HEK293 (cell line): ENCODE results near the gene ST3GAL2.

Experiments
- CTCF ChIA-PET: fragments of 350-600 bp; formaldehyde crosslinking; extraction: SDS; loops from one replicate; lab custom pipeline; 2021; ENCODE audit warnings: antibody characterized with exemption; lab: Yijun Ruan, JAX
- POLR2A ChIA-PET: fragments of 300-600 bp; formaldehyde crosslinking; extraction: SDS; loops from one replicate; lab custom pipeline; 2020; ENCODE audit warnings: antibody characterized with exemption, inconsistent platforms; lab: Yijun Ruan, JAX
- H3K27ac ChIP-seq: fragments of 200-500 bp; sonication (Bioruptor generic); 2 replicates; pipeline ENCODE4 v1.5.1; 2014; ENCODE audit warnings: low read depth, low read length, control low read depth, inconsistent platforms; ENCODE audit errors: extremely low read depth
- H3K36me3 ChIP-seq, 2 experiments: fragments of 200-500 bp in 1 of 2; sonication (Bioruptor generic) in 1 of 2; 1 replicate in 1 of 2; 2 replicates in 1 of 2; pipeline ENCODE4 v1.5.1; 2014 to 2017; ENCODE audit warnings: inconsistent platforms in 2 of 2, low read length in 2 of 2; ENCODE audit not compliant: control insufficient read depth in 2 of 2, insufficient read depth in 1 of 2
- H3K4me1 ChIP-seq: fragments of 200-500 bp; sonication (Bioruptor generic); 2 replicates; pipeline ENCODE4 v1.5.1; 2014; ENCODE audit warnings: mild to moderate bottlenecking, low read length, inconsistent platforms; ENCODE audit not compliant: control insufficient read depth, insufficient read depth
- H3K4me3 ChIP-seq: 2 replicates; pipeline ENCODE4 v1.5.1; 2011; ENCODE audit warnings: low read depth, mild to moderate bottlenecking, control low read depth, low read length, moderate library complexity
- H3K9me3 ChIP-seq: fragments of 200-500 bp; sonication (Bioruptor generic); 2 replicates; pipeline ENCODE4 v1.5.1; 2014; ENCODE audit warnings: low read depth, low read length, inconsistent platforms; ENCODE audit not compliant: control insufficient read depth, insufficient read depth
- GLIS1 ChIP-seq: fragments of 450-650 bp; formaldehyde crosslinking; IDR thresholded peaks from 2 replicates; pipeline ENCODE4 v1.5.1; 2016; ENCODE audit warnings: missing biosample characterization, missing genetic modification characterization
- HOXA7 ChIP-seq: sonication (generic); formaldehyde crosslinking; IDR thresholded peaks from 2 replicates; pipeline ENCODE4 v1.8.1; 2022; ENCODE audit warnings: missing genetic modification reagents, borderline replicate concordance
- PRDM10 ChIP-seq: fragments of 450-650 bp; formaldehyde crosslinking; IDR thresholded peaks from 2 replicates; pipeline ENCODE4 v1.5.1; 2016; ENCODE audit warnings: missing biosample characterization, missing genetic modification characterization
- SCRT2 ChIP-seq: fragments of 450-650 bp; formaldehyde crosslinking; IDR thresholded peaks from 2 replicates; pipeline ENCODE4 v1.5.1; 2016; ENCODE audit warnings: missing biosample characterization, missing genetic modification characterization
- ZBTB11 ChIP-seq: fragments of 450-650 bp; formaldehyde crosslinking; conservative IDR thresholded peaks from 2 replicates; pipeline ENCODE4 v1.5.1; 2016; ENCODE audit warnings: low read depth, missing biosample characterization, missing genetic modification characterization
- ZBTB20 ChIP-seq: fragments of 450-650 bp; formaldehyde crosslinking; IDR thresholded peaks from 2 replicates; pipeline ENCODE4 v1.5.1; 2016; ENCODE audit warnings: missing biosample characterization, missing genetic modification characterization
- ZBTB48 ChIP-seq: fragments of 450-650 bp; formaldehyde crosslinking; IDR thresholded peaks from 2 replicates; pipeline ENCODE4 v1.5.1; 2016; ENCODE audit warnings: missing biosample characterization, missing genetic modification characterization
- ZNF133 ChIP-seq: fragments of 450-650 bp; formaldehyde crosslinking; IDR thresholded peaks from 2 replicates; pipeline ENCODE4 v1.5.1; 2016; ENCODE audit warnings: missing biosample characterization, missing genetic modification characterization
- ZNF18 ChIP-seq: fragments of 450-650 bp; formaldehyde crosslinking; IDR thresholded peaks from 2 replicates; pipeline ENCODE4 v1.5.1; 2016; ENCODE audit warnings: missing biosample characterization, missing genetic modification characterization
- ZNF248 ChIP-seq: fragments of 450-650 bp; formaldehyde crosslinking; IDR thresholded peaks from 2 replicates; pipeline ENCODE4 v1.5.1; 2017; ENCODE audit warnings: missing biosample characterization, missing genetic modification characterization
- ZNF37A ChIP-seq: fragments of 450-650 bp; IDR thresholded peaks from 2 replicates; pipeline ENCODE4 v1.5.1; 2018; ENCODE audit warnings: missing biosample characterization, missing genetic modification characterization
- ZNF394 ChIP-seq: fragments of 450-650 bp; formaldehyde crosslinking; IDR thresholded peaks from 2 replicates; pipeline ENCODE4 v1.5.1; 2016; ENCODE audit warnings: missing biosample characterization, missing genetic modification characterization, mild to moderate bottlenecking, moderate library complexity, borderline replicate concordance
- ZNF416 ChIP-seq: fragments of 450-650 bp; formaldehyde crosslinking; IDR thresholded peaks from 2 replicates; pipeline ENCODE4 v1.5.1; 2016; ENCODE audit warnings: missing biosample characterization, missing genetic modification characterization
- ZNF555 ChIP-seq: fragments of 450-650 bp; formaldehyde crosslinking; conservative IDR thresholded peaks from 2 replicates; pipeline ENCODE4 v1.5.1; 2017; ENCODE audit warnings: missing biosample characterization, mild to moderate bottlenecking, missing genetic modification characterization, inconsistent platforms
- ZNF560 ChIP-seq: fragments of 450-650 bp; formaldehyde crosslinking; IDR thresholded peaks from 2 replicates; pipeline ENCODE4 v1.5.1; 2017; ENCODE audit warnings: missing biosample characterization, missing genetic modification characterization, borderline replicate concordance
- ZNF596 ChIP-seq: fragments of 450-650 bp; IDR thresholded peaks from 2 replicates; pipeline ENCODE4 v1.5.0; 2018; ENCODE audit warnings: missing biosample characterization, mild to moderate bottlenecking, missing genetic modification characterization, moderate library complexity
- ZNF610 ChIP-seq: fragments of 450-650 bp; formaldehyde crosslinking; IDR thresholded peaks from 2 replicates; pipeline ENCODE4 v1.5.1; 2016; ENCODE audit warnings: missing biosample characterization, missing genetic modification characterization, borderline replicate concordance
- ZNF658 ChIP-seq: fragments of 450-650 bp; formaldehyde crosslinking; IDR thresholded peaks from 2 replicates; pipeline ENCODE4; 2016; ENCODE audit warnings: missing biosample characterization, missing genetic modification characterization
- ZNF791 ChIP-seq: fragments of 450-650 bp; formaldehyde crosslinking; IDR thresholded peaks from 2 replicates; pipeline ENCODE4 v1.5.1; 2016; ENCODE audit warnings: missing biosample characterization, missing genetic modification characterization
- ZNF843 ChIP-seq: fragments of 450-650 bp; formaldehyde crosslinking; IDR thresholded peaks from 2 replicates; pipeline ENCODE4 v1.5.1; 2016; ENCODE audit warnings: missing biosample characterization, missing genetic modification characterization
- ZSCAN18 ChIP-seq: fragments of 450-650 bp; formaldehyde crosslinking; IDR thresholded peaks from 2 replicates; pipeline ENCODE4 v1.5.1; 2016; ENCODE audit warnings: missing biosample characterization, missing genetic modification characterization
- TF ChIP-seq, protein P1 (sequence below): fragments of 450-650 bp; formaldehyde crosslinking; IDR thresholded peaks from 2 replicates; pipeline ENCODE4 v1.5.1; 2016; ENCODE audit warnings: missing biosample characterization, missing genetic modification characterization
- TF ChIP-seq, protein P2 (sequence below): fragments of 450-650 bp; formaldehyde crosslinking; IDR thresholded peaks from 2 replicates; pipeline ENCODE4 v1.5.1; 2016; ENCODE audit warnings: missing biosample characterization, missing genetic modification characterization

ST3GAL2 gene

GRCh38 chr16:70480127-70481105 is 41.5 kb upstream of the ST3GAL2 start:
- Histone ChIP-seq H3K36me3 (peaks cover 0 to 64% of the 10 kb centered on the region in 2 experiments; a peak in 2 of 3 replicates), H3K4me1 (peaks cover 2% of the 10 kb centered on the region; the same call in 1 of the 2 replicates), H3K27ac (0 out of 2 replicates have a peak overlapping the region, but pooled peaks have one; percentile 9), H3K9me3 (no peaks in the 10 kb centered on the region), H3K4me3 (no peak overlapping the region)
- ChIA-PET POLR2A (interaction anchor here (0.9 kb wide), 1 partner anchor 99 kb away, joined by 4 read pairs; no protein-coding TSS in a partner anchor), CTCF (interaction anchor here (0.6 kb wide), 1 partner anchor 12 kb away, joined by 4 read pairs; no protein-coding TSS in a partner anchor)
- TF ChIP-seq, protein P1, sequence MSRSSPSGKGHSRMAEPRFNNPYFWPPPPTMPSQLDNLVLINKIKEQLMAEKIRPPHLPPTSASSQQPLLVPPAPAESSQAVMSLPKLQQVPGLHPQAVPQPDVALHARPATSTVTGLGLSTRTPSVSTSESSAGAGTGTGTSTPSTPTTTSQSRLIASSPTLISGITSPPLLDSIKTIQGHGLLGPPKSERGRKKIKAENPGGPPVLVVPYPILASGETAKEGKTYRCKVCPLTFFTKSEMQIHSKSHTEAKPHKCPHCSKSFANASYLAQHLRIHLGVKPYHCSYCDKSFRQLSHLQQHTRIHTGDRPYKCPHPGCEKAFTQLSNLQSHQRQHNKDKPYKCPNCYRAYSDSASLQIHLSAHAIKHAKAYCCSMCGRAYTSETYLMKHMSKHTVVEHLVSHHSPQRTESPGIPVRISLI (tag by site-specific recombination): no peak
- TF ChIP-seq, protein P2, sequence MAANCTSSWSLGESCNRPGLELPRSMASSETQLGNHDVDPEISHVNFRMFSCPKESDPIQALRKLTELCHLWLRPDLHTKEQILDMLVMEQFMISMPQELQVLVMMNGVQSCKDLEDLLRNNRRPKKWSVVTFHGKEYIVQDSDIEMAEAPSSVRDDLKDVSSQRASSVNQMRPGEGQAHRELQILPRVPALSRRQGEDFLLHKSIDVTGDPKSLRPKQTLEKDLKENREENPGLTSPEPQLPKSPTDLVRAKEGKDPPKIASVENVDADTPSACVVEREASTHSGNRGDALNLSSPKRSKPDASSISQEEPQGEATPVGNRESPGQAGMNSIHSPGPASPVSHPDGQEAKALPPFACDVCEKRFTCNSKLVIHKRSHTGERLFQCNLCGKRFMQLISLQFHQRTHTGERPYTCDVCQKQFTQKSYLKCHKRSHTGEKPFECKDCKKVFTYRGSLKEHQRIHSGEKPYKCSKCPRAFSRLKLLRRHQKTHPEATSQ (tag by site-specific recombination): no peak
- TF ChIP-seq ZSCAN18 (tag by site-specific recombination): no peak
- no peak for TF ChIP-seq ZBTB20 (tag by site-specific recombination)
- TF ChIP-seq ZNF18: 0 out of 2 replicates have a peak, but pooled peaks have one; percentile 30
- TF ChIP-seq ZNF610: no peak
- peak; percentile 73 for TF ChIP-seq GLIS1 (tag by site-specific recombination)
- no peak for TF ChIP-seq ZNF248 (tag by site-specific recombination)
- no peak for TF ChIP-seq ZNF791 (tag by site-specific recombination)
- TF ChIP-seq ZBTB11 (tag by site-specific recombination): no peak
- TF ChIP-seq ZNF560 (tag by site-specific recombination): no peak
- TF ChIP-seq ZNF416 (tag by site-specific recombination): no peak
- peak; percentile 74; the same call in 1 of the 2 replicates for TF ChIP-seq ZNF394 (tag by site-specific recombination)
- no peak for TF ChIP-seq ZBTB48 (tag by site-specific recombination)
- TF ChIP-seq SCRT2: no peak
- TF ChIP-seq ZNF596: no peak
- TF ChIP-seq ZNF555 (tag by site-specific recombination): no peak
- no peak for TF ChIP-seq ZNF658 (tag by site-specific recombination)
- no peak for TF ChIP-seq ZNF133 (tag by site-specific recombination)
- TF ChIP-seq ZNF37A (tag by site-specific recombination): no peak
- no peak for TF ChIP-seq HOXA7 (CRISPR knock-in tag)
- TF ChIP-seq PRDM10: no peak
- no peak for TF ChIP-seq ZNF843 (tag by site-specific recombination)
